ENCODE measurements around the gene IFI16.

GRCh38 chr1:159000625-159001024 is 9.1 kb upstream of the IFI16 start:
- TF ChIP-seq CTCF (IDR thresholded peaks at IDR 0.05) = no peak
- no peak for TF ChIP-seq ZFX (IDR thresholded peaks at IDR 0.05; ENCODE audit: borderline replicate concordance)

Data from 22Rv1 (cell line).